ENCODE measurements around the gene GAB2.

GRCh38 chr11:78332872-78333271, 84.7 kb downstream of the GAB2 start:
- TF ChIP-seq CTCF (IDR thresholded peaks at IDR 0.05) (no peak), POLR2A (IDR thresholded peaks at IDR 0.05) (no peak)
